GM04504 (cell line): Measurements from ENCODE around the gene EXOC1.

Experiments
- DNase-seq: peaks from one replicate; pipeline ENCODE4 v3.0.0-alpha.2; 2012; ENCODE audit warnings: low read depth

Gene EXOC1

GRCh38 chr4:55857586-55857985, 4.1 kb downstream of the EXOC1 start:
- no peak for DNase-seq

GRCh38 chr4:55859711-55860110, 6.3 kb downstream of the EXOC1 start:
- DNase-seq = no peak

GRCh38 chr4:55864577-55865223, 11.3 kb downstream of the EXOC1 start:
- no peak for DNase-seq

GRCh38 chr4:55865228-55865806, 11.9 kb downstream of the EXOC1 start:
- DNase-seq = peak; percentile 28

- peak; percentile 81 for DNase-seq
These were observed 13.0 kb downstream of the EXOC1 start for GRCh38 chr4:55866290-55866907.

- DNase-seq = no peak
These were observed 13.6 kb downstream of the EXOC1 start for GRCh38 chr4:55866973-55867574.

GRCh38 chr4:55868581-55869090, 15.2 kb downstream of the EXOC1 start:
- DNase-seq = no peak

- DNase-seq = no peak
These were observed 17.9 kb downstream of the EXOC1 start for GRCh38 chr4:55871299-55871800.

GRCh38 chr4:55874831-55875230, 21.4 kb downstream of the EXOC1 start:
- DNase-seq = no peak

- no peak for DNase-seq
These were observed 22.9 kb downstream of the EXOC1 start for GRCh38 chr4:55876387-55876786.

GRCh38 chr4:55879224-55879623, 25.8 kb downstream of the EXOC1 start:
- no peak for DNase-seq

- DNase-seq = no peak
These were observed 27.3 kb downstream of the EXOC1 start for GRCh38 chr4:55880652-55881280.

- DNase-seq = no peak
These were observed 30.8 kb downstream of the EXOC1 start for GRCh38 chr4:55884093-55884850.

GRCh38 chr4:55884851-55885219, 31.4 kb downstream of the EXOC1 start:
- DNase-seq = no peak

GRCh38 chr4:55887594-55887993, 34.1 kb downstream of the EXOC1 start:
- DNase-seq = no peak

GRCh38 chr4:55892156-55892555, 38.7 kb downstream of the EXOC1 start:
- no peak for DNase-seq

- DNase-seq = no peak
These were observed 43.2 kb downstream of the EXOC1 start for GRCh38 chr4:55896622-55897021.

GRCh38 chr4:55902677-55903076, 49.2 kb downstream of the EXOC1 start:
- no peak for DNase-seq

- DNase-seq = no peak
These were observed 50.1 kb downstream of the EXOC1 start for GRCh38 chr4:55903577-55903976.

- no peak for DNase-seq
These were observed 51.1 kb downstream of the EXOC1 start for GRCh38 chr4:55904576-55904975.

GRCh38 chr4:55906323-55906722, 52.9 kb downstream of the EXOC1 start:
- no peak for DNase-seq

- DNase-seq = no peak
These were observed 53.5 kb downstream of the EXOC1 start for GRCh38 chr4:55906989-55907388.
